Measurements from ENCODE around the gene SLC46A1. TPM values are rescaled to one million over a fixed set of nuclear protein-coding genes. Genes with fewer than 3 reads are reported as not detected.
"Not testable (repeated sequence)": the region's sequence is repeated elsewhere in the genome, so short reads cannot be mapped to it uniquely, and the experiment has no call there.

Gene SLC46A1
- total RNA-seq, 2 experiments from 2014 or later, result 1.5 to 2.2 TPM

DNA sequence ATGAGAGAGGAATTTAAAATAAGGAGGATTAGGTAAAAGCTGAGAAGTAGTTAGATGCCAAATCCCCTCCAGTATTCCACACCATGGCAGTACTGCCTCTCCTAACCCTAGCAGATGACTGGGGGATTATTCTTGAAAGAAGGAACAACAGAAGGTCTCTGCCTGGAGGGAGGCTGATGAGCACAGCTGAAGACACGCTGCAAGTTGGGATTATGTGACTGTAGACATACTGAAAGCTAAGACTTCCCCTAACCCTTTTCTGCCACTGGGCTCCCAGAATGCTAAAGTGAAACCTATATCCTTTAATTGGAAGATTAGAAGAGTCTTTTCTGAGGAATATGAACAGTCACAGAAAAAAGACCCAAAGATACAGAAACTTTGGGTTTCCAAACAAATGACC is 27.7 kb upstream of the SLC46A1 start:
- H3K9me2 ChIP-seq (ENCODE audit: insufficient read depth, low read length), result no peaks in the 10 kb centered on the region
- no peak overlapping the region for H3K27ac ChIP-seq (ENCODE audit: low read depth, low read length, poor library complexity, severe bottlenecking)
- H3K36me3 ChIP-seq (ENCODE audit: insufficient read depth, low read length), result no peaks in the 10 kb centered on the region
- DNase-seq (ENCODE audit: low spot score), result no peak
- no peaks in the 10 kb centered on the region for H3K79me2 ChIP-seq (ENCODE audit: insufficient read depth, low read depth, low read length)
- no peak overlapping the region for H3K4me2 ChIP-seq (ENCODE audit: low read length)
- H3K4me1 ChIP-seq (ENCODE audit: insufficient read depth, low read length, poor library complexity, severe bottlenecking), result no peaks in the 10 kb centered on the region
- intact Hi-C loops (cut with micrococcal nuclease; ENCODE audit: unreplicated experiment), result no loop called here
- H2AFZ ChIP-seq (ENCODE audit: low read length), result no peak overlapping the region
- H3K9me3 ChIP-seq (ENCODE audit: low read length), result no peaks in the 10 kb centered on the region
- H3K4me3 ChIP-seq (ENCODE audit: low read depth, low read length, poor library complexity, severe bottlenecking), result no peak overlapping the region
- ChIA-PET CTCF (ENCODE audit: unreplicated experiment) (no interaction called here), POLR2A (no interaction called here)
- TF ChIP-seq, protein P1, sequence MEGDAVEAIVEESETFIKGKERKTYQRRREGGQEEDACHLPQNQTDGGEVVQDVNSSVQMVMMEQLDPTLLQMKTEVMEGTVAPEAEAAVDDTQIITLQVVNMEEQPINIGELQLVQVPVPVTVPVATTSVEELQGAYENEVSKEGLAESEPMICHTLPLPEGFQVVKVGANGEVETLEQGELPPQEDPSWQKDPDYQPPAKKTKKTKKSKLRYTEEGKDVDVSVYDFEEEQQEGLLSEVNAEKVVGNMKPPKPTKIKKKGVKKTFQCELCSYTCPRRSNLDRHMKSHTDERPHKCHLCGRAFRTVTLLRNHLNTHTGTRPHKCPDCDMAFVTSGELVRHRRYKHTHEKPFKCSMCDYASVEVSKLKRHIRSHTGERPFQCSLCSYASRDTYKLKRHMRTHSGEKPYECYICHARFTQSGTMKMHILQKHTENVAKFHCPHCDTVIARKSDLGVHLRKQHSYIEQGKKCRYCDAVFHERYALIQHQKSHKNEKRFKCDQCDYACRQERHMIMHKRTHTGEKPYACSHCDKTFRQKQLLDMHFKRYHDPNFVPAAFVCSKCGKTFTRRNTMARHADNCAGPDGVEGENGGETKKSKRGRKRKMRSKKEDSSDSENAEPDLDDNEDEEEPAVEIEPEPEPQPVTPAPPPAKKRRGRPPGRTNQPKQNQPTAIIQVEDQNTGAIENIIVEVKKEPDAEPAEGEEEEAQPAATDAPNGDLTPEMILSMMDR (conservative IDR thresholded peaks at IDR 0.05; ENCODE audit: low read length), result no peak
- no peak for TF ChIP-seq EZH2phosphoT487 (IDR thresholded peaks at IDR 0.05; ENCODE audit: borderline replicate concordance, low read depth, low read length)
- H4K20me1 ChIP-seq (ENCODE audit: insufficient read depth, low read length), result no peaks in the 10 kb centered on the region
- no TSS peak for BruUV-seq (replicated peaks)

DNA sequence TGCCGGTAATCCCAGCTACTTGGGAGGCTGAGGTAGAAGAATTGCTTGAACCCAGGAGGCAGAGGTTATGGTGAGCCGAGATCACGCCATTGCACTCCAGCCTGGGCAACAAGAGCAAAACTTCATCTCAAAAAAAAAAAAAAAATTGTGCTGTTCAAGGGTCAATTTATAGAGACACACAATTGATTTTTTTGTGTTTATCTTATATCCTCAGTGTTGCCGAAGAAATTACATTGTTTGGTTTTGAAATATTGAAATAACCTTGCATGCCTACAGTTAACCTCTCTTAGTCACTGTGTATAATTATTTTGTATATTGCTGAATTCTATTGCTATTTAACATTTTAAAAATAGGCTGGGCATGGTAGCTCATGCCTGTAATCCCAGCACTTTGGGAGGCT is 22.0 kb upstream of the SLC46A1 start:
- H3K4me2 ChIP-seq (ENCODE audit: low read length); intact Hi-C loops (cut with micrococcal nuclease; ENCODE audit: unreplicated experiment); POLR2A ChIA-PET: not testable (repeated sequence)

GRCh38 chr17:28427371-28427770 is 21.4 kb upstream of the SLC46A1 start:
- CTCF ChIA-PET (ENCODE audit: unreplicated experiment), result no interaction called here
- Histone ChIP-seq H3K4me1 (ENCODE audit: insufficient read depth, low read length, poor library complexity, severe bottlenecking) (no peaks in the 10 kb centered on the region), H3K9me2 (ENCODE audit: insufficient read depth, low read length) (no peaks in the 10 kb centered on the region), H3K36me3 (ENCODE audit: insufficient read depth, low read length) (no peaks in the 10 kb centered on the region), H3K4me2 (ENCODE audit: low read length) (no peak overlapping the region), H3K79me2 (ENCODE audit: insufficient read depth, low read depth, low read length) (no peaks in the 10 kb centered on the region), H3K9me3 (ENCODE audit: low read length) (no peaks in the 10 kb centered on the region), H2AFZ (ENCODE audit: low read length) (no peak overlapping the region), H4K20me1 (ENCODE audit: insufficient read depth, low read length) (no peaks in the 10 kb centered on the region), H3K27ac (ENCODE audit: low read depth, low read length, poor library complexity, severe bottlenecking) (no peak overlapping the region), H3K4me3 (ENCODE audit: low read depth, low read length, poor library complexity, severe bottlenecking) (no peak overlapping the region)
- intact Hi-C loops (cut with micrococcal nuclease; ENCODE audit: unreplicated experiment), result no loop called here
- POLR2A ChIA-PET, result interaction anchor here (0.7 kb wide), 1 partner anchor 918 kb away, joined by 4 read pairs; no protein-coding TSS in a partner anchor
- DNase-seq (ENCODE audit: low spot score), result no peak
- no TSS peak for BruUV-seq (replicated peaks)
- no peak for TF ChIP-seq EZH2phosphoT487 (IDR thresholded peaks at IDR 0.05; ENCODE audit: borderline replicate concordance, low read depth, low read length)
- TF ChIP-seq, protein P1 (conservative IDR thresholded peaks at IDR 0.05; ENCODE audit: low read length), result no peak

More for the DNA sequence above, 22.0 kb upstream of the SLC46A1 start:
- H3K4me3 ChIP-seq (ENCODE audit: low read depth, low read length, poor library complexity, severe bottlenecking); H2AFZ ChIP-seq (ENCODE audit: low read length); H3K79me2 ChIP-seq (ENCODE audit: insufficient read depth, low read depth, low read length); H3K36me3 ChIP-seq (ENCODE audit: insufficient read depth, low read length); H3K9me3 ChIP-seq (ENCODE audit: low read length); H4K20me1 ChIP-seq (ENCODE audit: insufficient read depth, low read length); DNase-seq (ENCODE audit: low spot score); BruUV-seq (replicated peaks); H3K9me2 ChIP-seq (ENCODE audit: insufficient read depth, low read length); CTCF ChIA-PET (ENCODE audit: unreplicated experiment); H3K4me1 ChIP-seq (ENCODE audit: insufficient read depth, low read length, poor library complexity, severe bottlenecking); H3K27ac ChIP-seq (ENCODE audit: low read depth, low read length, poor library complexity, severe bottlenecking): not testable (repeated sequence)
